WTC11 (cell line): Measurements from ENCODE around the gene ADGRB3.

ENCODE experiments used
- CTCF ChIP-seq: fragments of 200-600 bp; IDR thresholded peaks from 2 replicates; pipeline ENCODE4 v1.8.0; 2022; ENCODE audit warnings: antibody characterized with exemption
- E2F4 ChIP-seq: sonication (generic); formaldehyde crosslinking; IDR thresholded peaks from 2 replicates; pipeline ENCODE4 v1.8.1; 2022; ENCODE audit warnings: low read depth, mild to moderate bottlenecking, moderate library complexity, missing genetic modification reagents, borderline replicate concordance
- HMGXB4 ChIP-seq: sonication (generic); formaldehyde crosslinking; IDR thresholded peaks from 2 replicates; pipeline ENCODE4 v1.8.1; 2023; ENCODE audit warnings: mild to moderate bottlenecking, moderate library complexity, missing genetic modification reagents

- no peak for TF ChIP-seq HMGXB4 (CRISPR knock-in tag)
- no peak for TF ChIP-seq CTCF
- TF ChIP-seq E2F4 (CRISPR knock-in tag), result no peak
Measured at GRCh38 chr6:68633281-68633971, 1.7 kb upstream of the ADGRB3 start.
